T47D (cell line): ENCODE results near the gene ADAMTS13.

Source experiments
- DNase-seq, 2 experiments: peaks; one replicate each; pipeline versions ENCODE4 v3.0.0 to v3.0.0-alpha.2; 2011 to 2012; ENCODE audit warnings: low read depth in 1 of 2, low spot score in 1 of 2
- JUND ChIP-seq: IDR thresholded peaks from 2 replicates; pipeline ENCODE4 v1.6.1; 2012; ENCODE audit warnings: low read depth
- in situ Hi-C: cut with HindIII; loops from 2 replicates; pipeline ENCODE4 v1.10.0; 2016; ENCODE audit warnings: low sequenced_read_pairs, low pct_unique_long_range_greater_than_20kb

Gene ADAMTS13

DNA sequence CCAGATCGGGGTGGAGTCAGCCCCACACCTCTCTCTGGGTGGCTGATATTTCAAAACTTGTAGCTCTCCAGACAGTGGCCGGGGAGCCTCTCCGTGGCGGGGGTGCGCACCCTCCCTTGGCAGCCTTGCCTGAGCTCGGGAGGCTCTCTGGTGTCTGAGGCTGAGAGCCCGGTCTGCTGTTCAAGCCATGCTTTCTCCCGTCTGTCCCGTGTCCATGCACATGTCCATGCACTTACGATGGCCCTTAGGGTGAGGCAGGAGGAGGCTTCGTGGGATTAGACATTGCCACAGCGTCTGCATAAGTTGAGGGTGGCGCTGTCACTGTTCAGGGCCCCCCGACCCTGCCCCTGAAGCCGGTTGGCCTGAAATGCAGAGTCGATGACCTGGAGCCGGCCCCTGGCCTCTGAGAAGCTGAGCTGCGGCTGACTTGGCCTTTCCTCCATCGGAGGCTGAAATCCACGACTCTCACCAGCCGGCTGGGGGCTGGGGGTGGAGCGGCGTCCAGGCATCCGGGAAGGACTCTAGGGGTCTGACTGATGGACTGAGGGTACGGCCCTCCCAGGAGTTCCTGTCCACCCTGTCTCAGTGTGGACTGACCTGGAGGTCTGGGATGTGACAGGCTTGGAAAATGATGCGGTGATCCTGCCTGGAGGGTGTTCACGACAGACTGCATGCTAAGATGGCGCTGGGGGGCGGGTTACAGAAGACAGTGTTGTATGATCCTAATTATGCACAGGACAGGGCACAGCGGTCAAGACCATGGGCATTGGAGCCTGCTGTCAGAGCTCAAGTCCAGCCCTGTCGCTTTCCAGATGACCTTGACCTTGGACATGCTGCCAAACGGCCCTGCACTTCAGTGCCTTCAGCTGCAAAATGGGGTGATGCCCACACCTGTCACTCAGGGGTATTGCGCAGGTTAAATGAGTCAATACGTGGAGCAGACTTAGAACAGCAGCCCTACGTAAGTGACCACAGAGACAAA, 75.0 kb downstream of the ADAMTS13 start:
- TF ChIP-seq JUND: no peak
- in situ Hi-C loops: no loop called here
- DNase-seq: no peak

DNA sequence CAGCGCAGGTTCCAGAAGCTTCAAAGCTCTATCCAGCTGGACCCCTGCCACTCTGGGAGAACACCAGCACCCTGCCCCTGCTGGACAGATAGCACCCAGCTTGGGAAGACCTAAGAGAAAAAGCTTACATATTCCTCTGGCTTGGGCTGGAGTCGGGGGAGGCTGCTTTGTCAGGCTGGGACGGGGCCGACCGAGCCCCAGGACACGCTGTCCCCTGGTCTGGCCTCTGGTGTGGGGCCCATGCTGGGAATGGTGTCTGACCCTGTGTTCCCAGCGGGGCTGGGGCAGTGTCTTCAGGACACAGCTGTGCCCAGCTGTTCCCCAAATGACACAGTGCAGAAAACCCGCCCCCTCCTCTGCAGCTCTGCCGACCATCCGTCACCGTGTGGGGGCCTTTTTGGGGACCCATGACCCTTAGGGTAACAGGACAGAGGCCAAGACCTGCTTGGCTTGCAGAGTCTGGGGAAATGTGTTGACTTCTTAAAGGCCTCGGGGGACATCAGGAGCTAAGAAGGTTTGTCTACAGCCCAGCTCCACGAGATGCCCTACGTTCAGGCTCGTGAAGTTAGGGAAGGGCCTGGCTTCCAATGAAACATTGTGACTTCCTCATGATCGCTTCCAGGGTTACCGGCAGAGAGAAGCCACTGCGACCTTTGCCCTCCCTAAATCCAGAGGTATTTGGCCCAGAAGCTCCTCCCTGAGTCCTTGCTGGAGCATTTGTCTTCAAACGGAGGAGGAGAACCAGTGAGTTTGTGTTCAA, 77.1 kb downstream of the ADAMTS13 start:
- no peak for DNase-seq
- no peak for TF ChIP-seq JUND
- in situ Hi-C loops: no loop called here

DNA sequence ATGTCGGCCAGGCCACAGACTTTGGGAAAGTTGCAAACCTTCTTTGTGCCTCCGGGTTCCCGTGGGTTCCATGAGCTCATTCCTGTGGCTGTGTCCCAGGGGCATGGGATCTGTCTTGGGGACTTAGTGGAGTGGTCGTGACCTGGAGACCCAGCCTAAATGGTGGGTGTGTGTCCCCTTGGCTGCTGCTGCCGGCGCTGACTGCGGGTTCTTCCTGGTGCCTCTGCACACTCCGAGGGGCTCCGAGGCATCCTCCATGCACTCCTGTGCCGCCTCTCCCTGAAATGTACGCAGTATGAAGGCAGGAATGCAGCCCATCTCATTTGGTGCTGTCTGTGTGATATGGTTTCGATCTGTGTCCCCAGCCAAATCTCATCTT, 77.7 kb downstream of the ADAMTS13 start:
- DNase-seq: no peak
- TF ChIP-seq JUND: no peak
- in situ Hi-C loops: no loop called here

DNA sequence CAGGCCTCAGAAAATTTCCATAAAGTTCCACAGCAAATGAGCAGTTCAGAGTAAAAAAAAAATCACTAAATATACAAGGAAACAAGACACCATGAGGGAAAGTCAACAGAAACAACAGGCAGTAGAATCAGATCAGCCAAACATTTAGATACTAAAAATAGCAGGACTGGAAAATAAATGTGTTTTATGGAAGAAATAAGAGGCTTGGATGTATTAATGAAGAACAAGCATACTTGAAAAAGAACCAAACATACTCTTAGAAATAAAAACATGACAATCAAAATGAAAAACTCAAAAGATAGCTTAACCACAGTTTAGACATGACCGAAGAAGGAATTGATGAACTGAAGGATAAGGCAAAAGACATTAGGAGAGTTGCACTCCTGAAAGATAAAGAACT, 79.9 kb downstream of the ADAMTS13 start:
- in situ Hi-C loops: no loop called here
- no peak for DNase-seq
- no peak for TF ChIP-seq JUND

DNA sequence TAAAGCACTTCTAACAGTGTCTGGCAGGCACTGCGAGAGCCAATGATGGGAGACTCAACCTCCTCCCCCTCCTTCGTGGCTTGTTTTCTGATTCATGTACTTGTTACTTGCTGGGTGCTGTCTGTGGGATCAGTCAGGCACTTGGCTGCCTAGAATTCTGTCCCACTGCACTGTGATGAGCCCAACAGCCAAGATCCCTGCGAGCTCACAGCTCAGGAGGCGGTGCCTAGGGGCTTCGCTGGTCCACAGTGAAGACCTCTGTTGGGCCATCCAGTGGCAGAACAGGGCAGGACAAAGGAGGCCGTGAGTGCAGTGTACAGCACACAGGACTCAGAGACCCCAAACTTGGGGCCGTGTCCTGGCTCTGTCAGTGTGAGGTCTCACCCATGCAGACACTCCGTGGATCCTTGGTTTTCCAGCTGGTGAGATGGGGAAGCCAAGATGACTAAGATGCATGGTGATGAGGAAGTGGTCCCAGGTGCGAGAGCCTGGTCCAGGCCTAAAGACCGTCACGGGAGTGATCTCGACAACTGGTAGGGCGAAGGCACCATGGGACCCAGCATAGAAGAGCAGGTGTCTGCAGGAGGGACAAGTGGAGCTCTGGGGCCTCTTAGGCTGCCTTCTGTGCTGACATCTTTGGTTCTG, 83.1 kb downstream of the ADAMTS13 start:
- no peak for DNase-seq
- in situ Hi-C loops: no loop called here
- no peak for TF ChIP-seq JUND

DNA sequence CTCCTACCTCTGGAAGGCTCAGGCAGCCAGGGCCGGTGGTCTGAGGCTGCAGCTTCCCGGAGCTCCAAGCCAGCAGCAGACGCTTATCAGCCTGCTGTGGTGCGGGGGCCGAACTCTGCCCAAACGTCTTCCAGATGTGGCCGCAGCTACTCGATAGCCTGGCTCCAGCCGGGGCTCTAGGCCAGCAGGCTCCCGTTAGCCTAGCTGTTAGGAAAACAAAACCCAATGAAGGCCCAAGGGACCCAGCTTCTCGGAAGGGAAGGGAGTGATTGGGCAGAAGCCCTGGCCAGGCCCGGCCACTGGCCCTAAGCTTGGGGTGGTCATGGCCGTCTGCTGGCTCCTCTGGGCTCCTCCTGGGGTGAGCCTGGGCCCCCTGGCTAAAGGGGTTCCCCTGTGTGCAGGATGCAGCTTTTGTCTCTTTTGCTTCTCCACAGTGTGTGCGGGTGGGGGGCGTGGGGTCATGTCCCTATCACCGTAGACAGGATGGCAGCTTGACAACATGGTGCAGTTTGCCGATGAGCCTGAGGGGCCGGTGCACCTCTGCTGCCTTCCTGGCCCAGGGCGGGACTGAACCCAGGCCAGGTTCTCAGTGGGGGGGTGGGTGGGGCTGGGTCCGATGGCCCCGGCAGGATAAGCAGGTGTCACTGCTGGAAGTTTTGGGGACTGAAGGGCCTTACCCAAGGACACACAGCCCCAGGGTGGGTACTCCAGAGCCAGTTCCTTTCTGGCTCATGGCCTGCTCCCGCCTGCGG, 83.9 kb downstream of the ADAMTS13 start:
- in situ Hi-C loops: no loop called here
- TF ChIP-seq JUND: no peak
- no peak for DNase-seq

DNA sequence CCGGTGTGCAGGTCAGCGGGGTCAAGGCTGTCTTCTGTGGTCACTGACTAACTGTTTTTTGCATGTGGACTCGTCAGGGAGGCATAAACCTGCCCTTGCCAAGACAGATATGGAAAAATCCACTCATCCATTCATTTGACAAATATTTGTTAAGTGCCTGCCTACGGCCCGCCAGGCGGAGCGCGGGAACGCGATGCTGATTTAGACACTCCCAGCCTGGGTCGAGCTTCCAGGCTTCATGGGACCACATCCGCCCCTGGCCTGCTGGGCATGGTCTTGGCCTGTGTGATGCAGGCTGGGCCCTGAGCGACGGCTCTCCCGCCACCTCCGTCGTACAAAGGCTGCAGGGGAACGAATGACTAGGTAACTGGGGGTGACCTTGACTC, 84.5 kb downstream of the ADAMTS13 start:
- DNase-seq: peak in 1 of 2 experiments; percentile 28
- no peak for TF ChIP-seq JUND

DNA sequence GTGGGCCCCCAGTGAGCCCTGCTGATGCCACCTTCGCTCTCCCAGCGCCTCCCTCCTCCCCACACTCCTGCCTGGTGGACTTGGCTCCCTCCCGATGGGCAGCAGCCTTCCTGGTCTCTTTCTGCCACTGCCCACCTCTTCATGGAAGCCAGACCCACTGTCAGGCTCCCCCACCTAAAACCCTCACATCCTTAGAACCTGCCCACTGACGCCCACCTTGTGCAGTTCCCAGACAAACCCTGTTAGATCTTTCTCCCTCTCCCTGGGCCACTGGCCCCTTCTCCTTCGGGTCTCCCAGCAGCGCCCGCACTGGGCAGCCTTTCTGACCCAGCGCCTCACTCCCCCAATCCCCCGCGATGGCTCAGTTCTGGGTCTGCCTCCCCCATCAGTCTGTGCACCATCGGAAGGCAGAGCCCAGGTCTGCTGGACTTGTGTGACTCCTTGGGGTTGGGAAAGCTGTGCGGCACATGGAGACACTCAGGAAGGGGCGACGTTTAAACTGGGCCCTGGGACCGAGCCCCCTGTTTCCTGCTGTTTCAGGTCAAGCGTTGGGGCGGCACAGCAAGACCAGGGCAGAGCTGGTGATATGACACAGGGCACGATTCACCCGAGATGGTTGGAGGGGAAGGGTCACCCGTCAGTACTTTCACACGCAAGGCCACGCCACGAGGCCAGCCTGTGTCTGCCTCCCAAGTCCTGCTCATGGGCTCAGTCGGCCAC, 85.2 kb downstream of the ADAMTS13 start:
- no peak for DNase-seq
- in situ Hi-C loops: no loop called here
- no peak for TF ChIP-seq JUND

More for the DNA sequence above, 84.5 kb downstream of the ADAMTS13 start:
- in situ Hi-C loops: no loop called here

DNA sequence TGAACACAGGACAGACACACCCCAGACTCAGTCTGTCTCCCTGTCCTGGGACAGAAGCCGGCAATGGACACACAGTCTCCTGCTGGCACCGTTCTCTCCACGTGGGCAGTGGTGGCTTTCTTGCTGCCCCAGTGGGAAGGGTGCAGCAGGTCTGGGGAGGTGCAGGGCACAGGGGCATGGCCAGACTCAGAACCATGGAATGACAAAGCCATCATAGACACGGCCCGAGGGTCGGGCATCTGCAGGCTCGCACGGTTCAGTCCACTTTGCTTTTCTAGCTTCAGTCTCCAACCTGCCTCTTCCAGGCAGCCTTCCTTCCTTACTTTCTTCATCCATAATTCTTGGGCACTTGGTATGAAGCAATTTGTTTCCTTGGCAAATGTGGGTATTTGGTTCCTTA, 85.9 kb downstream of the ADAMTS13 start:
- no peak for TF ChIP-seq JUND
- in situ Hi-C loops: no loop called here
- no peak for DNase-seq
